Stomach (tissue), 9 donors: Measurements from ENCODE around the gene TRMT1. TPM values are rescaled to one million over a fixed set of nuclear protein-coding genes. Genes with fewer than 3 reads are reported as not detected.

Source experiments
- DNase-seq, 2 donors: peaks; one replicate each; pipeline versions ENCODE4 v3.0.0 to v3.0.0-alpha.2; 2013 to 2019
- H3K27ac ChIP-seq, 5 donors: fragments of 200-600 bp in 4 of 5; sonication (generic) in 4 of 5; one replicate each; pipeline ENCODE4 v1.5.1; 2013 to 2019; ENCODE audit warnings: mild to moderate bottlenecking in 1 of 5, moderate library complexity in 1 of 5
- H3K27me3 ChIP-seq, 3 donors: fragments of 200-600 bp; sonication (generic); one replicate each; pipeline ENCODE4 v1.5.1; 2017 to 2019; ENCODE audit warnings: mixed run types in 1 of 3
- H3K36me3 ChIP-seq, 4 donors: fragments of 200-600 bp; sonication (generic); 1 replicate in 3 of 4; 2 replicates in 1 of 4; pipeline ENCODE4 v1.5.1; 2016 to 2019
- H3K4me1 ChIP-seq, 4 donors: fragments of 200-600 bp; sonication (generic); one replicate each; pipeline ENCODE4 v1.5.1; 2016 to 2019
- H3K4me3 ChIP-seq, 4 donors: fragments of 200-600 bp; sonication (generic) in 3 of 4; one replicate each; pipeline ENCODE4 v1.5.1; 2016 to 2019; ENCODE audit warnings: mild to moderate bottlenecking in 1 of 4
- H3K9me3 ChIP-seq, 4 donors: fragments of 200-600 bp; sonication (generic); one replicate each; pipeline ENCODE4 v1.5.1; 2016 to 2019
- CTCF ChIP-seq, 7 experiments: fragments of 450-650 bp in 4 of 7; fragments of 200-600 bp in 3 of 7; sonication (generic) in 3 of 7; IDR thresholded peaks; one replicate each; pipeline ENCODE4 v1.5.1; 2016 to 2019; ENCODE audit warnings: antibody characterized with exemption in 7 of 7, control low read depth in 2 of 7, mild to moderate bottlenecking in 1 of 7
- EP300 ChIP-seq: sonication (generic); formaldehyde crosslinking; IDR thresholded peaks from one replicate; pipeline ENCODE4 v1.6.1; 2017; ENCODE audit warnings: antibody characterized with exemption
- POLR2A ChIP-seq, 4 donors: fragments of 450-650 bp; IDR thresholded peaks; one replicate each; pipeline ENCODE4 v1.6.1; 2016; ENCODE audit warnings: antibody characterized with exemption in 4 of 4, control low read depth in 2 of 4, mild to moderate bottlenecking in 1 of 4, moderate library complexity in 1 of 4
- POLR2AphosphoS5 ChIP-seq, 3 donors: sonication (generic); formaldehyde crosslinking; IDR thresholded peaks; one replicate each; pipeline ENCODE4 v1.6.1; 2016; ENCODE audit warnings: antibody characterized with exemption in 3 of 3
- WGBS, 5 donors: extraction: QIAGEN DNeasy Blood & Tissue Kit in 3 of 5; methylation state at CpG; one replicate each; pipeline versions ENCODE4 v1.1.5 to v1.1.7; 2013 to 2018; 5-methylcytosine and 5-hydroxymethylcytosine counted together
- intact Hi-C: fragments of 100-400 bp; cut with DNase I; formaldehyde crosslinking; loops from one replicate; pipeline ENCODE4 v1.15.1; 2023; ENCODE audit warnings: low total_unique reads
- polyA plus RNA-seq, 3 donors: library from polyadenylated mRNA; stranded (reverse); fragments of 200-250 nt; gene quantifications; one replicate each; pipeline ENCODE4 v1.2.3, GENCODE V29; 2013
- total RNA-seq, 5 donors: library from RNA; depleted of rRNA; stranded (reverse); fragments of >200 nt; gene quantifications; one replicate each; pipeline versions ENCODE4 v1.1.0 to v1.2.3, GENCODE V29; 2014 to 2016
- donor health status: healthy with polysubstance abuse.
- donor health status: Bipolar disorder and iron deficiency.
- donor health status: healthy.

TRMT1 gene
- total and polyA plus RNA-seq, 8 donors = 29.6 to 373 (median 58.6) TPM

DNA sequence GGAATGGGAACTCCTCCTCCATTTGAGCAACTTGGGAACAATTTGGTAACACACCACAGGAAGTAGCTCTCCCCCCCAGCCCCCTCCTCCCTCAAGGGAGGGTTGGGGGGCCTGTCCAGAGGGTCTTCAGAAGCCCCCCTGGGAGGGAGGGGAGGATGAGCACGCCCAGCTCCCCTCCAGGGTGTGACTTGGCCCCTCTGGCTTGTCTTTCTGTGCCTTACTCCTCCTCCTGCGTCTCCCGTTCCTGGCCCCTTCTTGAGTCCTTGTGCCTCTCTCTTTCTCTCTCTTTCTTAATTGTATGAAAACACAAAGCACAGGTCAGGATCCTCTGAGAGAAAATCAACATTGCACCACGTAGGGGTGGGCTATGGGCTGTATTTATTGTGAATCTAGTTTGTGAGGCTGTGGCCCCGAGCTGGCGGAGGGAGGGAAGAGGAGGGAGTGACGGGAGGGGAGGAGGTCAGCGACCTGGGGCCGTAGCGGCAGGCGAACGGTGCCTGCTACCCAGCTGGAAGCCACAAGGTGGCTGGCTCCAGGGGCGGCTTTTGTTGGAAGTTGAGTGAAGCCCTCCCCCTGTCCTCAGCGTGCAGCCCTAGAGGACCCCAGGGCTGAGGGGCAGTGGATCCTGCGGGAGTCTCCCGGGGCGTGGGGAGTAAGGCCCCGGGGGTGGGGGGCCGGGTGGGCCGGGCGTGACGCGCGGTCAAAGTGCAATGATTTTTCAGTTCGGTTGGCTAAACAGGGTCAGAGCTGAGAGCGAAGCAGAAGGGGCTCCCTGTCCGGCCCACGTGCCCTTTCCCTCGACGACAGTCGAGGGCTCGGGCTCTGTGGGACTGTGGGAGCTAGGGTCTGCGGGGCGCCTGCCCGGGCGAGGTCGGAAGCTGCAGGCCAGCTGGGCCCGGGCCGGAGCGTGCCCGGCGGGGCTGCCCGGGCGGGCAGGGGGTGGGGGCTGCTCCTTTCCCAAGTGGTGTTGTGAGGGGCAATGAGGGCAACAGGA, 20.3 kb downstream of the TRMT1 start:
- Histone ChIP-seq H3K4me1 (peaks cover 68 to 100% (median 88%) of the 10 kb centered on the region in 4 donors), H3K27ac (peak overlapping the region; percentile 35 to 96 (median 86)), H3K9me3 (no peaks in the 10 kb centered on the region), H3K4me3 (peak overlapping the region in 3 of 4 donors; percentile 15 to 46 (median 40)), H3K36me3 (peaks cover 0 to 18% (median 16%) of the 10 kb centered on the region in 4 donors), H3K27me3 (peaks cover 0 to 6% (median 0%) of the 10 kb centered on the region in 3 donors)
- intact Hi-C loops = no loop called here
- DNase-seq = peak in 1 of 2 donors; percentile 65
- WGBS, 5 donors = 50 to 60% (median 58%) methylated on average over 39 to 44 of the region's 44 CpGs
- TF ChIP-seq CTCF (IDR thresholded peaks at IDR 0.05) (no peak), POLR2AphosphoS5 (IDR thresholded peaks at IDR 0.05) (no peak), EP300 (no peak), POLR2A (IDR thresholded peaks at IDR 0.05) (no peak)

DNA sequence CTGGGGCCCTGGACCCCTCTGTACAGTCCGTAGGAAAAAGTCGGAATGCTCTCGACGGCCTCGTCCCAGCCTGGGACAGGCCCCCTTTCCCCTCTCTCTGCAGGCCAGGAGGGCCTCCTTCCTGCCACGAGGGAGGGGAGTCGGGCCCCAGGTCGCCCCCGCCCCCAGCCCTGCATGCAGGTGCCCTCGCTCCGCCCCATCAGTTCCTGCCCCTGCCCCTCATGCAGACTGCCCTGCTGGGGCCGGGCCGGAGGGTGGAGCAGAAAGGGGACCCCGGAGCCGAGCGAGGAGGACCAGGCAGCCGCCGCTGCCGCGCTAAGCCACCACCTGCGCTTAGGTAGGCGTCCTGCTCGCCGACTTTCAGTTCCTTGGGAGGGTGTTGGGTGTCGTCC, 21.2 kb downstream of the TRMT1 start:
- Histone ChIP-seq H3K36me3 (peaks cover 0 to 21% (median 20%) of the 10 kb centered on the region in 4 donors), H3K4me3 (peak overlapping the region; percentile 2 to 46 (median 28)), H3K9me3 (no peaks in the 10 kb centered on the region), H3K4me1 (peaks cover 73 to 100% (median 86%) of the 10 kb centered on the region in 4 donors), H3K27ac (peak overlapping the region in 4 of 5 donors; percentile 61 to 96 (median 88)), H3K27me3 (peaks cover 0 to 6% (median 0%) of the 10 kb centered on the region in 3 donors)
- DNase-seq = peak in 1 of 2 donors; percentile 49
- intact Hi-C loops = no loop called here
- TF ChIP-seq CTCF (IDR thresholded peaks at IDR 0.05) = no peak
- TF ChIP-seq EP300 = no peak
- no peak for TF ChIP-seq POLR2AphosphoS5 (IDR thresholded peaks at IDR 0.05)
- TF ChIP-seq POLR2A (IDR thresholded peaks at IDR 0.05) = no peak
- WGBS, 5 donors = 70 to 86% (median 73%) methylated on average over 19 to 25 of the region's 25 CpGs

DNA sequence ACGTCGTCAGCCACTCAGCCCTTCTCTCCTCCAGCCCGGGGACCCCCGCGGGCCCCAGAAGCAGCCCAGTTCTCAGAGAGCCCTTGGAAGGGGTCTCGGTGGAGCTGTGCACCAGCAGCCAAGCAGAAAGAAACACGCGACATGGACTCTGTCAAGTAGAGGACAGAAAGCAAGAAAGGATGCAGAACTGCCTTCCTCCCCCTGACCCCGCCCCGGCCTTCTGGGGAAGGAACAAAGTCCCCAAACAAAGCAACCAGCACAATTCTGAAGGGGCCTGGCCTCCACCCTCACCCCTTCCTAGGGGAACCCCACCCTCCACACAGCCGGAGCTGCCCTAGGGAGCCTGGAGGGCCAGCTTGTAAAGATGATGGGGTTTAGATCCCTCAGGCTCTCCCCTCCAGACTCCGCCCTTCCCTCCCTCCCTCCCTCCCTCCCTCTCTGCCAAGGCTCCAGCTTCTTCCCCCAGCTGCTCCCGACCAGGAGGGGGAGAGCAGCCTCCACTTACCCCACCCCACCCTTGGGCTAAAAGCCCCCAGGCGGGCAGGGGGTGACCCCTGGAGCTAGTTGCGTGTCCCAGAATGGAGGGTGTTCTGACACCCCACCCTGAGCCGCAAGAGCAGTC, 21.7 kb downstream of the TRMT1 start:
- peak overlapping the region in 4 of 5 donors; percentile 61 to 96 (median 88) for H3K27ac ChIP-seq
- intact Hi-C loops = no loop called here
- H3K4me1 ChIP-seq = peaks cover 72 to 98% (median 85%) of the 10 kb centered on the region in 4 donors
- 53 to 72% (median 66%) methylated on average over 12 to 16 of the region's 16 CpGs for WGBS, 5 donors
- TF ChIP-seq POLR2AphosphoS5 (IDR thresholded peaks at IDR 0.05) (no peak), EP300 (no peak), POLR2A (IDR thresholded peaks at IDR 0.05) (no peak), CTCF (IDR thresholded peaks at IDR 0.05) (no peak)
- H3K27me3 ChIP-seq = peaks cover 0 to 6% (median 0%) of the 10 kb centered on the region in 3 donors
- H3K4me3 ChIP-seq = peak overlapping the region; percentile 2 to 46 (median 28)
- H3K9me3 ChIP-seq = no peaks in the 10 kb centered on the region
- DNase-seq = peak in 1 of 2 donors; percentile 65
- H3K36me3 ChIP-seq = peaks cover 0 to 25% (median 23%) of the 10 kb centered on the region in 4 donors

DNA sequence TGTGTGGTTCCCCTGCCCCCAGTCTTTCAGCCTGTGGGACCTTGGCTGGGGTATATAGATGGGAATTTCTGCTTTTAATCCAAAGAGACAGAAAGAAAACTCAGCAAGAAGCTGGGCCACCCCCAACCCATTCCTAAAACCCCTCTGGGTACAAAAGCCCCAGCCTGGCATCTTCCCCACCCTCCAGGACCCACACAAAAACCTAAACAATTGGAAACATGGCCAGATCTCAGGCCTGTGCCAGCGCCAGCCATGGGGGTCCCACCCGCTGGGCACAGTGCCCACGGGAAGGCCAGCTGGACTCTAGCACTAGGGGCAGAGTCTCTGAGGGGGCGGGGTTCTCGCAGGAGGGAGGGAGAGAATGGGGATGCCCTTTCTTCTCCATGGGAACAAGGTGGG, 22.4 kb downstream of the TRMT1 start:
- Histone ChIP-seq H3K9me3 (no peaks in the 10 kb centered on the region), H3K4me1 (peaks cover 66 to 95% (median 81%) of the 10 kb centered on the region in 4 donors), H3K36me3 (peaks cover 0 to 33% (median 28%) of the 10 kb centered on the region in 4 donors), H3K27ac (peak overlapping the region in 4 of 5 donors; percentile 61 to 96 (median 88)), H3K27me3 (peaks cover 0 to 6% (median 0%) of the 10 kb centered on the region in 3 donors), H3K4me3 (no peak overlapping the region)
- intact Hi-C loops = no loop called here
- TF ChIP-seq CTCF (IDR thresholded peaks at IDR 0.05) = peak in 1 of 7 experiments; percentile 58
- no peak for TF ChIP-seq POLR2A (IDR thresholded peaks at IDR 0.05)
- no peak for TF ChIP-seq EP300
- WGBS, 5 donors = 36 to 66% (median 51%) methylated on average over 5 of the region's 5 CpGs
- peak in 1 of 2 donors; percentile 72 for DNase-seq
